ENCODE results near the gene MUSK.
"Not testable (repeated sequence)": the region's sequence is repeated elsewhere in the genome, so short reads cannot be mapped to it uniquely, and the experiment has no call there.

MUSK gene

DNA sequence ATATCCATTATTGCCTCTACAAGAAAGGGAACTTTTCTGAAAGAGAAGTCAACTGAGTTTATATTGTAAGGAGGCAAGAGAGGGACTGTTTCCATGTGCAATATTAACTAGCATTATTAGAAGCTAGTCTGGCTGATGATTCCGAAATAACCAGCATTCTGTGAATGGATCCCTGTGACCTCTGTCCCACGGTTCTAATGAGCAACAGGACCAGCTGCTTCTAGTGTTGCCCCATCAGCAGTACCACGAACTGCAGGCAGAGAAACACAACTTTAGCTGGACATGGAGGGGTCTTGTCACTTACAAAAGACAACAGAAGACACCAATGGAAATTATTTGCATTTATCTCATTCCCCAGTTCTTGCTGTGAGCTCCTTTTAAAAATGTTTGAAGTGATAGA is 95.4 kb downstream of the MUSK start:
- no peak for DNase-seq

DNA sequence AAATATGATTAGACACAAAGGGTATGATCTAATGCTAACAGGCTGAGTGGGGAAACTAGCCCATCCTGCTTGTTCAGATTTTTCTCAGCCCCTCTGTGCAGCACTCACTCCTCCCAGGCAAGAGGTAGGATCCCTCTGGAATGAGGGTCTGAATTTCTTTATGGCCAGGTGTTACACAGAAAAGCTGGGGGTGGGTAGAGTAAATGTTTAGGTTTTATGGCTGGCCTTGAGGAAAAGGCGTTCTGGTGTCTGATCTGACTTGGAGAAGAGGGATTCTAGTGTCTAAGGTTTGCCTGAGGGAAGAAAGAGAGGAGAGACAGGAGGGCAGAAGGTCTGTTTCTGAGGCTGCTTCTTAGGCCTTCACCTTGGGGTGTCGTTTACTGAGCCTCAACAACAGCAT is 97.3 kb downstream of the MUSK start:
- no peak for DNase-seq

DNA sequence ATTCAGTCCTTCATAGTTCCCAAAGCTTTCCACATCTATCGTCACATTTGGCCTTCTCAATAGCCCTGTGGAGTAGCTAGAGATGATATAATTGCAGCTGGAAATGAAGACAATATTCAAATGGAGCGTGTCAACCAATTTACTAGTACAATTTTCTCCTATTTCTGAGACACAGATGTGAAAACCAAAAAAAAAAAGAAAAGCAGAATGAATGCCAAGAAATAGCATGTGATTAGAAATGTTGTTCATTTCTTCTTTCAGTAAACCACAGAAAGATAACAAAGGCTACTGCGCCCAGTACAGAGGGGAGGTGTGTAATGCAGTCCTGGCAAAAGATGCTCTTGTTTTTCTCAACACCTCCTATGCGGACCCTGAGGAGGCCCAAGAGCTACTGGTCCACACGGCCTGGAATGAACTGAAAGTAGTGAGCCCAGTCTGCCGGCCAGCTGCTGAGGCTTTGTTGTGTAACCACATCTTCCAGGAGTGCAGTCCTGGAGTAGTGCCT is 99.0 kb downstream of the MUSK start:
- no peak for DNase-seq

GRCh38 chr9:110768886-110769285 is 100.3 kb downstream of the MUSK start:
- no peak for DNase-seq

DNA sequence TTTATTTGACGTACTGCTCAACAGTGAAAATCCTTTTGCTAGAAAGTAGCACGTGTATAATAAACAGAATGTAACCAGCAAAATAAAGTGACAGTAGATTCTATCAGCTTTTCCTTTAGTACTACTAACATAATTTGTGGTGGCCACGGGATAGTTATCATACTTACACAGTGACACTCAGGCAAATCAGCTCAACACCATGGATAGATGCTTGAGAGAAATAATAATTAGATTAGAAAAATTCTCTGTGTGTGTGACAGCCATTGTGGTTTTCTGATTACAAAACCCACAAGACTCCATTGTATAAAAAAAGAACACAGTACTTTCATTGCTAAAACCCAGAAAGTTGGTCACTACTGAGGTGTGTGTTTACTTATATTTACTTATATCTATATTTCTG is 101.1 kb downstream of the MUSK start:
- DNase-seq = no peak

DNA sequence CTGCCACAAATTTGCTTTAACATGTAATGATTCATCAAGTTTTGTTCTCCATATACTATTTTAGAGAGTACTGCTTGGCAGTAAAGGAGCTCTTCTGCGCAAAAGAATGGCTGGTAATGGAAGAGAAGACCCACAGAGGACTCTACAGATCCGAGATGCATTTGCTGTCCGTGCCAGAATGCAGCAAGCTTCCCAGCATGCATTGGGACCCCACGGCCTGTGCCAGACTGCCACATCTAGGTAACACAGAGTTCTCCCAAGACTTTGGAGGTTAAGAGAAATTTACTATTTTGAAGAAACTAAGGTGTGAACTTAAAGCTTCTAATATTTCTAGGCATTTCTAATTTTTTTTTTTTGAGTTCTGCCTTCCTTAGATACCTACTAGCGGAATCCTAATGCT is 107.1 kb downstream of the MUSK start:
- DNase-seq = no peak

DNA sequence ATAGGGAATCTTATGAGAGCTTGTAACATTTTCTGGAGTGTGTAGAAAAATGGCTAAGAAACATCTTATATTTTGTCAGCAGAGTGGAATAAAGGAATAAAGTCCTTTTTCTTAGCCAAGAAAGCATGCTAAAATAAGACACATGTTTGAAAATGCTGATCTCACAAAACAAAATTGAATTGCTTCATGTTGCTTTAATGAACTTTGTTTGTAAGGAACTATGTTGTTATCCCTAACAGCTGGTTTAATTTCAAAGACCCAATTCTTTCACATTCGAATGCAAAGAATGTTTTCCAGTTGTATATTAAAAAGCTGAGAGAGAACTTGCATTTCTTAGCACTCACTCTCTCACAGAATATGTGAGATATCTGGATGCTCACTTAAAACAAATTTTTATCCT is 107.6 kb downstream of the MUSK start:
- no peak for DNase-seq

GRCh38 chr9:110777196-110777875 is 108.7 kb downstream of the MUSK start:
- DNase-seq = no peak

GRCh38 chr9:110777876-110778215 is 109.3 kb downstream of the MUSK start:
- DNase-seq = no peak

GRCh38 chr9:110782701-110783100 is 114.1 kb downstream of the MUSK start:
- DNase-seq = no peak

GRCh38 chr9:110784309-110784708 is 115.7 kb downstream of the MUSK start:
- DNase-seq = no peak

- no peak for DNase-seq
These were observed 116.6 kb downstream of the MUSK start for GRCh38 chr9:110785166-110785565.

DNA sequence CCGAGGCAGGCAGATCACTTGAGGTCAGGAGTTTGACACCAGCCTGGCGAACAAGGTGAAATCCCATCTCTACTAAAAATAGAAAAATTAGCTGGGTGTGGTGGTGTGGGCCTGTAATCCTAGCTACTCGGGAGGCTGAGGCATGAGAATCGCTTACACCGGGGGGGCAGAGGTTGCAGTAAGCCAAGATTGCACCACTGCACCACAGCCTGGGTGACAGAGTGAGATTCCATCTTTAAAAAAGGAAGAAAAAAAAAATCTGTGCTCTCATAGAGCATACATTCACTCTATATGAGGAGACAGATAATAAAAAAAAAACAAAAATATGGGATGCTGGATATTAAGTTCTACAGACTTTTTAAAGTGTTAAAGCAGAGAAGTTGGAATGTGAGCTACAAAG is 119.8 kb downstream of the MUSK start:
- not testable (repeated sequence) for DNase-seq

DNA sequence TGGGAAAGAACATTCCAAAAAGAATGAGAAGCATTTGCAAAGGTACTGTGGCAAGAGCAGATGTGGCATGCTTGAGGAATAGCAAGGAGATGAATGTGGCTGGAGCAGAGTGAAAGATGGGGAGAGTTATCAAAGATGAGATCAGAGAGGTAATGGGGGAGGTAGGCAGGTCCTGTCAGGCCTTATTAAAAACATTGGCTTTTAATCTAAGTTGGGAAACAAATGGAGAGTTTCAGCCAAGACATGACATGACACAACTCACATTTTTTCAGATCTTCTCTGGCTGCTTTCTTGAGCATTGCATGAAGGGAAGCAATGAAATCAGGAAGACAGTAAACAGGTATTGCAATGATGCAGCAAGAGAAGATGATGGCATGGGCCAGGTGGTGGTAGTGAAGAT is 120.3 kb downstream of the MUSK start:
- no peak for DNase-seq

GRCh38 chr9:110797611-110798010 is 129.0 kb downstream of the MUSK start:
- no peak for DNase-seq

- no peak for DNase-seq
These were observed 130.8 kb downstream of the MUSK start for GRCh38 chr9:110799396-110799795.

DNA sequence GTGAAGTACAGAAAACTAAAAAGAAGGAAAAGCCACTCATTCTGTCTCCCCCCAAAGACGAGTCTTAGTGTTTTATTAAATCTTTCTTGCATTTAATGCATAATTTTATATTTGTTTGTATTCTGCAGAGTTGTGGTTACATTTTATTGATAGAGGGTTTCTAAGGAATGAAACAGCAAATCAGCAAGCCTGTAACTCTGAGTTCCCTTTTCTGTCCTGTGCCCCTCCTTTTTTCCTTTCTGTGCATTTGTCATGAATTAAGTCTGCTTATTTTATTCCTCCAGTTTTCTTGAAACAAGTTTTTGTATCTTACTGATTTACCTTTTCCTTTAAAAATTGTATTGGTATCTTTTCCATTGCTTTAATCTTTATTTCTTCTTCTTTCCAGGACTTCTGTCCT is 132.8 kb downstream of the MUSK start:
- no peak for DNase-seq

- no peak for DNase-seq
These were observed 133.9 kb downstream of the MUSK start for GRCh38 chr9:110802416-110803035.

- DNase-seq = no peak
These were observed 139.5 kb downstream of the MUSK start for GRCh38 chr9:110807956-110808598.

- DNase-seq = no peak
These were observed 140.0 kb downstream of the MUSK start for GRCh38 chr9:110808599-110808980.

DNA sequence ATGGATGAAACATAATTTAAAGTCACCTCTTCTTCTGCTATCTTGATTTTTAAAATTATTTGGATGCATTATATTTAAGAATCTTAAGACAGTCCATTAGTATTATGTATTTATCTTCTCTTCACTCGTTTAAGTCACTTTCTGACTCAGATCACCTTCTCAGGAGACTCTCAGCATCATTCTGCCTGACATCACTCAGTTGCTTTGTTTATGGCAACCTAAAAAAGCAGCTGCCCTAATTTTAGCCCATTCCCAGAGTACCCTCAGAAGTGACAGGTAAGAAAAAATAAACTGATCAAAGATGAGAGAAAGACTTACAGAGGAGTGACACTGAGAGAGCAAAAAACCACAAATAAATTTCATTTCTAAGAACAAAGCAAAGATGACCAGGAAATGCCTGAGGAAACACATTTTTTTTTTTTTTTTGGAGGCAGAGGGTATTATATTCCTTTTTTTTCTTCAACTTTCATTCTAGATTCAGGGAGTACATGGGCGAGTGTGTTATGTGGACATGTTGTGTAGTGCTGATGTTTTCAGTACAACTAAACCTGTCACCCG is 140.5 kb downstream of the MUSK start:
- DNase-seq = no peak

- DNase-seq = no peak
These were observed 141.8 kb downstream of the MUSK start for GRCh38 chr9:110810262-110810976.

- DNase-seq = no peak
These were observed 144.3 kb downstream of the MUSK start for GRCh38 chr9:110812886-110813285.

Measured in CD4-positive, alpha-beta T cell treated with Interleukin-4 for 4 hours (primary cell).